Epithelial cell of esophagus (primary cell): Measurements from ENCODE around the gene NUDCD3.

Source experiments
- DNase-seq: peaks from one replicate; pipeline ENCODE4 v3.0.0; 2010; ENCODE audit warnings: low read depth
- H3K4me3 ChIP-seq: 2 replicates; pipeline ENCODE4 v1.5.1; 2011; ENCODE audit warnings: mild to moderate bottlenecking, low read length, control low read depth
- CTCF ChIP-seq: IDR thresholded peaks from 2 replicates; pipeline ENCODE4 v1.5.1; 2011; ENCODE audit warnings: low read depth, mild to moderate bottlenecking, low read length, control low read depth, inconsistent platforms; ENCODE audit not compliant: insufficient read depth; ENCODE audit errors: missing control alignments

Gene NUDCD3

GRCh38 chr7:44382459-44383265 lies 107.8 kb downstream of the NUDCD3 start:
- TF ChIP-seq CTCF: no peak
- no peak for DNase-seq

GRCh38 chr7:44381494-44382220 lies 108.8 kb downstream of the NUDCD3 start:
- no peak for DNase-seq
- TF ChIP-seq CTCF: no peak
- H3K4me3 ChIP-seq: no peak overlapping the region

More at GRCh38 chr7:44382459-44383265, 107.8 kb downstream of the NUDCD3 start:
- H3K4me3 ChIP-seq: no peak overlapping the region

- TF ChIP-seq CTCF: no peak
- peak; percentile 24 for DNase-seq
- no peak overlapping the region for H3K4me3 ChIP-seq
Measured at GRCh38 chr7:44380831-44381493, 109.5 kb downstream of the NUDCD3 start.

GRCh38 chr7:44380189-44380830 lies 110.1 kb downstream of the NUDCD3 start:
- no peak for DNase-seq
- no peak overlapping the region for H3K4me3 ChIP-seq

GRCh38 chr7:44379366-44380188 lies 110.9 kb downstream of the NUDCD3 start:
- TF ChIP-seq CTCF: no peak
- peak; percentile 34 for DNase-seq
- no peak overlapping the region for H3K4me3 ChIP-seq

More at GRCh38 chr7:44380189-44380830, 110.1 kb downstream of the NUDCD3 start:
- TF ChIP-seq CTCF: no peak

GRCh38 chr7:44378744-44379143 lies 111.7 kb downstream of the NUDCD3 start:
- peak; percentile 86 for DNase-seq
- no peak for TF ChIP-seq CTCF
- no peak overlapping the region for H3K4me3 ChIP-seq
